Ovary (tissue), 3 donors: Measurements from ENCODE around the gene PHAF1.

ENCODE experiments used
- POLR2A ChIP-seq: fragments of 450-650 bp; IDR thresholded peaks from one replicate; pipeline ENCODE4 v1.6.1; 2017; ENCODE audit warnings: antibody characterized with exemption, mild to moderate bottlenecking, moderate library complexity
- TF ChIP-seq, protein P1 (sequence below), 3 donors: fragments of 450-650 bp in 2 of 3; fragments of 200-600 bp in 1 of 3; IDR thresholded peaks; one replicate each; pipeline versions ENCODE4 v1.5.1 to v1.8.0; 2016 to 2022; ENCODE audit warnings: antibody characterized with exemption in 3 of 3, mild to moderate bottlenecking in 1 of 3
- donor health status: DM: no; HTN: no; CAD: no.

DNA sequence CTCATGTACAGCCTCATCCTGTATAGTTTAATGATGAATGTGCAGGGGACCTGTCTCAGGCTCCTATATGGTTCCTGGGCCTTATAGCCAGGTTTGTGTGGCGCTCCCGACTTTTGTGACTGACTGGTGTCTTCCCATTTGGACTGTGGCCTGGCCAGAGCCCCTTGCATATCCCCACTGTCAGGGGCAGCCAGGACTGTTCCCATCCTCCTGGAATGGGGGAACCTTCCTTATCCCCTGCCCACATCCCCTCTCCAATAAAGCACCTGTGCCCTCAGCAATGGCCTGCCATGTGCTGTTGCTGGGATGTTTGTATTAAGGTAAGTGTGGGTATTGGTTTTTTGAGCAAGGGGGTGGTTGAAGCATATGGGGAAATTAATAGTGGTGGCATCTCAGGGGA, 38.5 kb downstream of the PHAF1 start:
- TF ChIP-seq, protein P1, sequence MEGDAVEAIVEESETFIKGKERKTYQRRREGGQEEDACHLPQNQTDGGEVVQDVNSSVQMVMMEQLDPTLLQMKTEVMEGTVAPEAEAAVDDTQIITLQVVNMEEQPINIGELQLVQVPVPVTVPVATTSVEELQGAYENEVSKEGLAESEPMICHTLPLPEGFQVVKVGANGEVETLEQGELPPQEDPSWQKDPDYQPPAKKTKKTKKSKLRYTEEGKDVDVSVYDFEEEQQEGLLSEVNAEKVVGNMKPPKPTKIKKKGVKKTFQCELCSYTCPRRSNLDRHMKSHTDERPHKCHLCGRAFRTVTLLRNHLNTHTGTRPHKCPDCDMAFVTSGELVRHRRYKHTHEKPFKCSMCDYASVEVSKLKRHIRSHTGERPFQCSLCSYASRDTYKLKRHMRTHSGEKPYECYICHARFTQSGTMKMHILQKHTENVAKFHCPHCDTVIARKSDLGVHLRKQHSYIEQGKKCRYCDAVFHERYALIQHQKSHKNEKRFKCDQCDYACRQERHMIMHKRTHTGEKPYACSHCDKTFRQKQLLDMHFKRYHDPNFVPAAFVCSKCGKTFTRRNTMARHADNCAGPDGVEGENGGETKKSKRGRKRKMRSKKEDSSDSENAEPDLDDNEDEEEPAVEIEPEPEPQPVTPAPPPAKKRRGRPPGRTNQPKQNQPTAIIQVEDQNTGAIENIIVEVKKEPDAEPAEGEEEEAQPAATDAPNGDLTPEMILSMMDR (IDR thresholded peaks at IDR 0.05), result no peak
- TF ChIP-seq POLR2A, result no peak
